Cerebellar nuclear complex (tissue), 1 donor: ENCODE results near the gene ZNF296.
"Not testable (repeated sequence)": the region's sequence is repeated elsewhere in the genome, so short reads cannot be mapped to it uniquely, and the experiment has no call there.

Source experiments
- DNase-seq, 2 experiments: peaks; one replicate each; lab custom pipeline; 2025; lab: John Stamatoyannopoulos, UW

ZNF296 gene

GRCh38 chr19:45076029-45076850 is at the start of gene ZNF296:
Gene ZNF296 (minus strand): TSS chr19:45076478. CDS start chr19:45076373, 105 bp downstream.
- DNase-seq, result peak in 1 of 2 experiments; percentile 13

GRCh38 chr19:45125360-45125759 is 49.1 kb upstream of the ZNF296 start:
- no peak for DNase-seq

GRCh38 chr19:45124021-45124420 is 47.7 kb upstream of the ZNF296 start:
- no peak for DNase-seq

GRCh38 chr19:45123440-45123850 is 47.2 kb upstream of the ZNF296 start:
- no peak for DNase-seq

- no peak for DNase-seq
These were observed 46.6 kb upstream of the ZNF296 start for GRCh38 chr19:45122832-45123231.

- DNase-seq, result no peak
These were observed 45.6 kb upstream of the ZNF296 start for GRCh38 chr19:45121827-45122345.

- DNase-seq, result no peak
These were observed 43.3 kb upstream of the ZNF296 start for GRCh38 chr19:45119582-45119981.

GRCh38 chr19:45118591-45119355 is 42.5 kb upstream of the ZNF296 start:
- DNase-seq, result not testable (repeated sequence)

- DNase-seq, result no peak
These were observed 41.8 kb upstream of the ZNF296 start for GRCh38 chr19:45118106-45118505.

GRCh38 chr19:45117671-45118070 is 41.4 kb upstream of the ZNF296 start:
- DNase-seq, result no peak

- DNase-seq, result no peak
These were observed 40.9 kb upstream of the ZNF296 start for GRCh38 chr19:45117167-45117594.

- DNase-seq, result no peak
These were observed 39.7 kb upstream of the ZNF296 start for GRCh38 chr19:45115809-45116615.

- no peak for DNase-seq
These were observed 37.8 kb upstream of the ZNF296 start for GRCh38 chr19:45114116-45114515.

GRCh38 chr19:45113628-45114027 is 37.4 kb upstream of the ZNF296 start:
- no peak for DNase-seq

GRCh38 chr19:45112111-45112827 is 36.0 kb upstream of the ZNF296 start:
- no peak for DNase-seq

GRCh38 chr19:45110851-45111266 is 34.6 kb upstream of the ZNF296 start:
- peak in 1 of 2 experiments; percentile 44 for DNase-seq

GRCh38 chr19:45107621-45108150 is 31.4 kb upstream of the ZNF296 start:
- DNase-seq, result no peak

- DNase-seq, result not testable (repeated sequence)
These were observed 30.1 kb upstream of the ZNF296 start for GRCh38 chr19:45106363-45106762.

GRCh38 chr19:45104658-45105349 is 28.5 kb upstream of the ZNF296 start:
- DNase-seq, result peak in 1 of 2 experiments; percentile 19
